CD14-positive monocyte (primary cell): ENCODE data around the gene DUSP9. TPM values are rescaled to one million over a fixed set of nuclear protein-coding genes. Genes with fewer than 3 reads are reported as not detected.
A peak's percentile ranks its signal among the peaks of the same experiment; 100 is the strongest.
"Not testable (repeated sequence)": the region's sequence is repeated elsewhere in the genome, so short reads cannot be mapped to it uniquely, and the experiment has no call there.

ENCODE experiments used
- DNase-seq, 3 donors: peaks; one replicate each; pipeline ENCODE4 v3.0.0-alpha.2; 2011 to 2022
- H2AFZ ChIP-seq: 2 replicates; pipeline ENCODE4 v1.6.0; 2012; ENCODE audit warnings: mild to moderate bottlenecking, low read depth, low read length, inconsistent platforms; ENCODE audit not compliant: insufficient read depth, poor library complexity, severe bottlenecking
- H3K27ac ChIP-seq, 2 donors: 1 replicate in 1 of 2; 2 replicates in 1 of 2; pipeline ENCODE4 v1.5.1; 2012 to 2013; ENCODE audit warnings: low read length in 2 of 2, control low read depth in 1 of 2, inconsistent platforms in 1 of 2, low read depth in 1 of 2, mild to moderate bottlenecking in 1 of 2
- H3K27me3 ChIP-seq, 2 donors: one replicate each; pipeline versions ENCODE4 v1.6.0 to v1.6.1; 2011 to 2013; ENCODE audit warnings: low read length in 2 of 2; ENCODE audit not compliant: control insufficient read depth in 2 of 2, insufficient read depth in 2 of 2
- H3K36me3 ChIP-seq, 2 donors: replicated peaks in 1 of 2; 1 replicate in 1 of 2; 2 replicates in 1 of 2; pipeline versions ENCODE4 v1.5.1 to v1.6.1; 2012 to 2013; ENCODE audit warnings: low read length in 2 of 2, control low read depth in 1 of 2, inconsistent platforms in 1 of 2, mild to moderate bottlenecking in 1 of 2; ENCODE audit not compliant: insufficient read depth in 2 of 2, control insufficient read depth in 1 of 2
- H3K4me1 ChIP-seq, 2 donors: 1 replicate in 1 of 2; 2 replicates in 1 of 2; pipeline versions ENCODE4 v1.5.1 to v1.6.1; 2012 to 2013; ENCODE audit warnings: low read length in 2 of 2, control low read depth in 1 of 2, inconsistent platforms in 1 of 2, mild to moderate bottlenecking in 1 of 2, moderate library complexity in 1 of 2; ENCODE audit not compliant: insufficient read depth in 2 of 2, control insufficient read depth in 1 of 2
- H3K4me2 ChIP-seq: replicated peaks from 2 replicates; pipeline ENCODE3; 2012; ENCODE audit warnings: low read length, moderate library complexity, mild to moderate bottlenecking; ENCODE audit not compliant: poor library complexity, severe bottlenecking; ENCODE audit errors: extremely low read depth
- H3K4me3 ChIP-seq, 3 experiments: fragments of 200-600 bp in 1 of 3; sonication (generic) in 1 of 3; replicated peaks in 1 of 3; 1 replicate in 2 of 3; 2 replicates in 1 of 3; pipeline ENCODE4 v1.5.1; 2011 to 2013; ENCODE audit warnings: low read length in 3 of 3, mild to moderate bottlenecking in 3 of 3, control low read depth in 2 of 3, low read depth in 2 of 3, inconsistent platforms in 1 of 3, moderate library complexity in 1 of 3
- H3K79me2 ChIP-seq: 2 replicates; pipeline ENCODE4 v1.6.0; 2012; ENCODE audit warnings: mild to moderate bottlenecking, control low read depth, inconsistent platforms, low read length, moderate library complexity; ENCODE audit not compliant: insufficient read depth
- H3K9ac ChIP-seq: 2 replicates; pipeline ENCODE4 v1.6.0; 2017; ENCODE audit warnings: low read length, mild to moderate bottlenecking; ENCODE audit not compliant: insufficient read depth, poor library complexity, severe bottlenecking
- H3K9me3 ChIP-seq, 2 donors: replicated peaks in 1 of 2; 1 replicate in 1 of 2; 2 replicates in 1 of 2; pipeline versions ENCODE4 v1.5.1 to v1.6.1; 2012 to 2013; ENCODE audit warnings: low read length in 2 of 2, control low read depth in 1 of 2; ENCODE audit not compliant: control insufficient read depth in 1 of 2, insufficient read depth in 1 of 2
- H4K20me1 ChIP-seq: 2 replicates; pipeline ENCODE4 v1.6.0; 2012; ENCODE audit warnings: mild to moderate bottlenecking, low read length, control low read depth, moderate library complexity; ENCODE audit not compliant: insufficient read depth
- H3K27ac Mint-ChIP-seq, 7 donors: one replicate each; pipeline ENCODE4 v1.8.0; 2020; ENCODE audit warnings: mild to moderate bottlenecking in 7 of 7, mixed read lengths in 7 of 7, moderate library complexity in 6 of 7, inconsistent platforms in 2 of 7
- H3K27me3 Mint-ChIP-seq, 3 donors: one replicate each; pipeline ENCODE4 v1.8.0; 2021 to 2022; ENCODE audit warnings: low read depth in 3 of 3, mild to moderate bottlenecking in 3 of 3, mixed read lengths in 3 of 3, moderate library complexity in 3 of 3, inconsistent platforms in 1 of 3
- H3K36me3 Mint-ChIP-seq, 2 donors: one replicate each; pipeline ENCODE4 v1.8.0; 2020; ENCODE audit warnings: mixed read lengths in 2 of 2, inconsistent platforms in 1 of 2, mild to moderate bottlenecking in 1 of 2
- H3K4me1 Mint-ChIP-seq: one replicate; pipeline ENCODE4 v1.8.0; 2020; ENCODE audit warnings: mild to moderate bottlenecking, mixed read lengths
- H3K4me3 Mint-ChIP-seq, 2 donors: one replicate each; pipeline ENCODE4 v1.8.0; 2020; ENCODE audit warnings: mild to moderate bottlenecking in 2 of 2, mixed read lengths in 2 of 2, moderate library complexity in 1 of 2
- H3K9me3 Mint-ChIP-seq, 7 donors: one replicate each; pipeline ENCODE4 v1.8.0; 2020 to 2022; ENCODE audit warnings: mixed read lengths in 7 of 7, mild to moderate bottlenecking in 6 of 7, moderate library complexity in 6 of 7, inconsistent platforms in 2 of 7
- WGBS: methylation state at CpG from one replicate; pipeline ENCODE4 v1.1.5; 2013; ENCODE audit warnings: missing lambda C conversion rate; ENCODE audit not compliant: insufficient coverage; 5-methylcytosine and 5-hydroxymethylcytosine counted together
- intact Hi-C, 2 donors: fragments of 100-400 bp; cut with micrococcal nuclease; formaldehyde crosslinking; loops; one replicate each; pipeline versions ENCODE4 v1.15.0 to v1.15.1; 2023
- polyA plus RNA-seq, 3 donors: library from polyadenylated mRNA; depleted of rRNA in 1 of 3; unstranded in 2 of 3; stranded (reverse) in 1 of 3; fragments of 300-500 nt in 2 of 3; fragments of >200 nt in 1 of 3; fragmentation: Illumina TruSeq in 2 of 3; gene quantifications; 1 replicate in 2 of 3; 2 replicates in 1 of 3; pipeline ENCODE4 v1.2.3, GENCODE V29; 2012 to 2021
- TF ChIP-seq, protein P1 (sequence below): fragments of 200-600 bp; IDR thresholded peaks from one replicate; pipeline ENCODE4 v1.8.0; 2022; ENCODE audit warnings: antibody characterized with exemption, mild to moderate bottlenecking

The DUSP9 gene
- polyA plus RNA-seq, 3 donors = not detected

DNA sequence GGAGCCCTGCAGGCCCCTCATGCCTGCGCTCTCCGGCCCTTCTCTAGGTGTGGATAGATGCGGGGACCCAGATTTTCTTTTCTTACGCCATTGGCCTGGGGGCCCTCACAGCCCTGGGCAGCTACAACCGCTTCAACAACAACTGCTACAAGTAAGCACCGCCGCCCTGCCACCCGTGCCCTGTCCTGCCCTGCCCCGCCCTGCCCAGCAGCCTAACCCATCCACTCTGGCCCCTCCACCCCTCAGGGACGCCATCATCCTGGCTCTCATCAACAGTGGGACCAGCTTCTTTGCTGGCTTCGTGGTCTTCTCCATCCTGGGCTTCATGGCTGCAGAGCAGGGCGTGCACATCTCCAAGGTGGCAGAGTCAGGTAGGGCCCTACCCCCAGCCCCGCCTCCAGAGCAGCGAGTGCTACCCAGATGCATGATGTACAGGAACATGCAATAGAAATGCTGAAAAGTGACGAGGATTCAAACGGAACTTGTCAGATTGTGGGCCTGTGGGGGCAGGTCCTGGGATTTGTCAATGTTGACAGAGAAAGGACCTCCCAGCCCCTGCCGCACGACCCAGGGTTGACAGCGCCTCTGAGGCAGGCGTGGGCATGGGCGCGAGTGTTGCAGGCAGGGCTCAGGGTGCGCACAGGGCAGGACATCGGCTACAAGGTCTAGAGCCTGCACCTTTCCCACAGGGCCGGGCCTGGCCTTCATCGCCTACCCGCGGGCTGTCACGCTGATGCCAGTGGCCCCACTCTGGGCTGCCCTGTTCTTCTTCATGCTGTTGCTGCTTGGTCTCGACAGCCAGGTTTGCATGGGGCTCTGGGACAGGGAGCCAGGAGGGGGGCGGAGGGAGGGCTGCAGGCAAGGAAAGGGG is 46.4 kb downstream of the DUSP9 start:
- no peak for DNase-seq
- Histone ChIP-seq H3K4me3 (no peak overlapping the region), H3K9me3 (no peaks in the 10 kb centered on the region), H3K79me2 (no peaks in the 10 kb centered on the region), H2AFZ (no peak overlapping the region), H3K4me2 (no peak overlapping the region), H3K9ac (no peak overlapping the region), H3K4me1 (no peaks in the 10 kb centered on the region), H4K20me1 (peaks cover 6% of the 10 kb centered on the region), H3K36me3 (peaks cover 8 to 10% of the 10 kb centered on the region in 2 donors), H3K27me3 (peaks cover 0 to 17% of the 10 kb centered on the region in 2 donors), H3K27ac (no peak overlapping the region)
- 77% methylated on average over 13 of the region's 31 CpGs for WGBS
- peaks cover 14 to 37% (median 27%) of the 10 kb centered on the region in 3 donors for H3K27me3 Mint-ChIP-seq
- peaks cover 15 to 26% of the 10 kb centered on the region in 2 donors for H3K36me3 Mint-ChIP-seq
- TF ChIP-seq, protein P1, sequence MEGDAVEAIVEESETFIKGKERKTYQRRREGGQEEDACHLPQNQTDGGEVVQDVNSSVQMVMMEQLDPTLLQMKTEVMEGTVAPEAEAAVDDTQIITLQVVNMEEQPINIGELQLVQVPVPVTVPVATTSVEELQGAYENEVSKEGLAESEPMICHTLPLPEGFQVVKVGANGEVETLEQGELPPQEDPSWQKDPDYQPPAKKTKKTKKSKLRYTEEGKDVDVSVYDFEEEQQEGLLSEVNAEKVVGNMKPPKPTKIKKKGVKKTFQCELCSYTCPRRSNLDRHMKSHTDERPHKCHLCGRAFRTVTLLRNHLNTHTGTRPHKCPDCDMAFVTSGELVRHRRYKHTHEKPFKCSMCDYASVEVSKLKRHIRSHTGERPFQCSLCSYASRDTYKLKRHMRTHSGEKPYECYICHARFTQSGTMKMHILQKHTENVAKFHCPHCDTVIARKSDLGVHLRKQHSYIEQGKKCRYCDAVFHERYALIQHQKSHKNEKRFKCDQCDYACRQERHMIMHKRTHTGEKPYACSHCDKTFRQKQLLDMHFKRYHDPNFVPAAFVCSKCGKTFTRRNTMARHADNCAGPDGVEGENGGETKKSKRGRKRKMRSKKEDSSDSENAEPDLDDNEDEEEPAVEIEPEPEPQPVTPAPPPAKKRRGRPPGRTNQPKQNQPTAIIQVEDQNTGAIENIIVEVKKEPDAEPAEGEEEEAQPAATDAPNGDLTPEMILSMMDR = no peak
- H3K9me3 Mint-ChIP-seq = peaks cover 0 to 3% (median 0%) of the 10 kb centered on the region in 7 donors
- intact Hi-C loops = no loop called here
- H3K4me3 Mint-ChIP-seq = no peak overlapping the region
- H3K27ac Mint-ChIP-seq = peak overlapping the region in 1 of 7 donors; percentile 6
- no peaks in the 10 kb centered on the region for H3K4me1 Mint-ChIP-seq

DNA sequence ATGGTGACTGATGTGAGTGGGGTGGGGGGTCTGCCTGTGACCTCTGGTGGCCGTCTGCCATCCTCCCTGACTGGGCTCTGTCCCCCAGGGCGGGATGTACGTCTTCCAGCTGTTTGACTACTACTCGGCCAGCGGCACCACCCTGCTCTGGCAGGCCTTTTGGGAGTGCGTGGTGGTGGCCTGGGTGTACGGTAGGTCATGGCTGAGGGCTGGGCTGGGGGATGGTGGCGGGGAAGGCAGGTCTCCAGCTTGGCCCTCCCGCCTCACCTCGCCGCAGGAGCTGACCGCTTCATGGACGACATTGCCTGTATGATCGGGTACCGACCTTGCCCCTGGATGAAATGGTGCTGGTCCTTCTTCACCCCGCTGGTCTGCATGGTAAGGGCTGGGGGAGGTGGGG is 47.3 kb downstream of the DUSP9 start:
- H3K9ac ChIP-seq, H3K4me3 Mint-ChIP-seq, H3K4me2 ChIP-seq, H3K4me3 ChIP-seq, DNase-seq, H2AFZ ChIP-seq, intact Hi-C loops, H3K27ac ChIP-seq, H3K9me3 ChIP-seq, H3K9me3 Mint-ChIP-seq, H3K4me1 Mint-ChIP-seq, H3K79me2 ChIP-seq, H3K4me1 ChIP-seq: not testable (repeated sequence)
- Mint-ChIP-seq H3K27me3 (peaks cover 14 to 34% (median 31%) of the 10 kb centered on the region in 3 donors), H3K27ac (peak overlapping the region in 1 of 7 donors; percentile 72), H3K36me3 (peaks cover 19 to 34% of the 10 kb centered on the region in 2 donors)
- H3K27me3 ChIP-seq = peaks cover 0 to 17% of the 10 kb centered on the region in 2 donors
- H3K36me3 ChIP-seq = peaks cover 14 to 16% of the 10 kb centered on the region in 2 donors
- 100% methylated on average over 2 of the region's 16 CpGs for WGBS
- peaks cover 14% of the 10 kb centered on the region for H4K20me1 ChIP-seq
